Activated CD4-positive, alpha-beta T cell treated with anti-CD3 and anti-CD28 coated beads, Interleukin-2, amount 50 U/mL, for 48 hours (primary cell): ENCODE measurements around the gene USP6NL.
A peak's percentile ranks its signal among the peaks of the same experiment; 100 is the strongest.

Experiments used
- DNase-seq, 2 experiments: peaks; one replicate each; pipeline ENCODE4 v3.0.0-alpha.2; 2020

The USP6NL gene

GRCh38 chr10:11615396-11615795 is 3.9 kb upstream of the USP6NL start:
- DNase-seq: no peak

GRCh38 chr10:11612021-11613001 is 861 bp upstream of the USP6NL start:
- no peak for DNase-seq

GRCh38 chr10:11610826-11611247 is 613 bp downstream of the USP6NL start:
- peak; percentile 27 to 45 for DNase-seq

GRCh38 chr10:11610166-11610825 is 1.2 kb downstream of the USP6NL start:
- no peak for DNase-seq

- no peak for DNase-seq
Observed at GRCh38 chr10:11609492-11610093, 1.9 kb downstream of the USP6NL start.

- DNase-seq: no peak
Observed at GRCh38 chr10:11609052-11609451, 2.4 kb downstream of the USP6NL start.

- no peak for DNase-seq
Observed at GRCh38 chr10:11608159-11609013, 3.1 kb downstream of the USP6NL start.

- DNase-seq: no peak
Observed at GRCh38 chr10:11605807-11606408, 5.5 kb downstream of the USP6NL start.

GRCh38 chr10:11604865-11605650 is 6.4 kb downstream of the USP6NL start:
- DNase-seq: no peak

GRCh38 chr10:11603741-11604140 is 7.7 kb downstream of the USP6NL start:
- no peak for DNase-seq

- DNase-seq: no peak
Observed at GRCh38 chr10:11602919-11603523, 8.4 kb downstream of the USP6NL start.

GRCh38 chr10:11602358-11602757 is 9.1 kb downstream of the USP6NL start:
- DNase-seq: no peak

GRCh38 chr10:11601670-11602069 is 9.8 kb downstream of the USP6NL start:
- no peak for DNase-seq

GRCh38 chr10:11600280-11600679 is 11.2 kb downstream of the USP6NL start:
- no peak for DNase-seq

- DNase-seq: no peak
Observed at GRCh38 chr10:11598712-11599397, 12.6 kb downstream of the USP6NL start.

GRCh38 chr10:11597470-11597869 is 14.0 kb downstream of the USP6NL start:
- no peak for DNase-seq

GRCh38 chr10:11595395-11595692 is 16.1 kb downstream of the USP6NL start:
- DNase-seq: no peak

GRCh38 chr10:11594589-11595394 is 16.7 kb downstream of the USP6NL start:
- no peak for DNase-seq

- DNase-seq: no peak
Observed at GRCh38 chr10:11593612-11594011, 17.8 kb downstream of the USP6NL start.

GRCh38 chr10:11589738-11590137 is 21.7 kb downstream of the USP6NL start:
- DNase-seq: no peak
